K562 (cell line): ENCODE data around the gene LMAN2L. TPM values are rescaled to one million over a fixed set of nuclear protein-coding genes. Genes with fewer than 3 reads are reported as not detected.

Experiments
- ATAC-seq: fragments of 200-7000 bp; cut with Tn5 transposase; 3 replicates; pipeline ENCODE4 v1.9.1; 2020; ENCODE audit warnings: moderate library complexity
- BruUV-seq: library from RNA; stranded (reverse); fragments of 400-500 nt; replicated peaks from 2 replicates; lab custom pipeline; 2021; lab: Mats Ljungman, UMichigan
- CTCF ChIA-PET: fragments of 300-600 bp; formaldehyde crosslinking; extraction: SDS; loops from one replicate; lab custom pipeline; 2021; ENCODE audit warnings: low intra/inter-chr PET ratio; lab: Yijun Ruan, JAX
- POLR2A ChIA-PET: fragments of 300-600, 350-650 bp; sonication (Branson Sonifier 250); formaldehyde crosslinking; extraction: SDS; loops from one replicate; lab custom pipeline; 2021; ENCODE audit warnings: antibody characterized with exemption, inconsistent platforms; lab: Yijun Ruan, JAX
- DNase-seq, 4 experiments: peaks; one replicate each; pipeline versions ENCODE4 v3.0.0 to v3.0.0-alpha.2; 2011 to 2018; ENCODE audit warnings: low spot score in 3 of 4, mixed read lengths in 3 of 4; ENCODE audit errors: extremely low read depth in 1 of 4
- FAIRE-seq: peaks from 2 replicates; lab custom pipeline; 2011; peaks lifted over from hg19 to GRCh38; lab: Jason Lieb, UNC
- H2AFZ ChIP-seq: 2 replicates; pipeline ENCODE4 v1.6.0; 2011; ENCODE audit warnings: low read depth, low read length, control low read depth, inconsistent platforms
- H3K27ac ChIP-seq: fragments of 200-600 bp; 3 replicates; pipeline ENCODE4 v1.8.0; 2011; ENCODE audit warnings: low read depth, mild to moderate bottlenecking, control low read depth, inconsistent platforms, low read length, moderate library complexity, mixed read lengths; ENCODE audit errors: extremely low read depth
- H3K27me3 ChIP-seq, 2 experiments: fragments of 300-600 bp in 1 of 2; 2 replicates in 1 of 2; 3 replicates in 1 of 2; pipeline versions ENCODE4 v1.6.0 to v1.8.0; 2011; ENCODE audit warnings: inconsistent platforms in 2 of 2, low read length in 2 of 2, mild to moderate bottlenecking in 1 of 2, mixed read lengths in 1 of 2, moderate library complexity in 1 of 2; ENCODE audit not compliant: control insufficient read depth in 2 of 2, insufficient read depth in 2 of 2
- H3K36me3 ChIP-seq: fragments of 300-600 bp; 3 replicates; pipeline ENCODE4 v1.8.0; 2011; ENCODE audit warnings: mild to moderate bottlenecking, low read length, inconsistent platforms; ENCODE audit not compliant: control insufficient read depth, insufficient read depth
- H3K4me1 ChIP-seq, 2 experiments: fragments of 200-600 bp in 1 of 2; replicated peaks in 1 of 2; 2 replicates in 1 of 2; 3 replicates in 1 of 2; pipeline versions ENCODE4 v1.5.1 to v1.8.0; 2011; ENCODE audit warnings: inconsistent platforms in 2 of 2, low read length in 2 of 2, mild to moderate bottlenecking in 1 of 2, mixed read lengths in 1 of 2, moderate library complexity in 1 of 2; ENCODE audit not compliant: control insufficient read depth in 2 of 2, insufficient read depth in 2 of 2
- H3K4me2 ChIP-seq: 2 replicates; pipeline ENCODE4 v1.6.1; 2011; ENCODE audit warnings: low read length, control low read depth, inconsistent platforms, mixed read lengths; ENCODE audit not compliant: insufficient read depth
- H3K4me3 ChIP-seq: fragments of 200-600 bp; sonication (generic), shearing (Covaris generic); 2 replicates; pipeline ENCODE4 v1.5.1; 2016; ENCODE audit warnings: control low read depth, inconsistent platforms
- H3K79me2 ChIP-seq: fragments of 200-600 bp; 3 replicates; pipeline ENCODE4 v1.8.0; 2011; ENCODE audit warnings: low read length, inconsistent platforms; ENCODE audit not compliant: control insufficient read depth, insufficient read depth
- H3K9ac ChIP-seq, 2 experiments: 2 replicates each; pipeline versions ENCODE4 v1.6.0 to v1.6.1; 2011; ENCODE audit warnings: low read depth in 2 of 2, low read length in 2 of 2, control low read depth in 1 of 2, inconsistent platforms in 1 of 2, mild to moderate bottlenecking in 1 of 2, mixed read lengths in 1 of 2; ENCODE audit not compliant: insufficient read depth in 1 of 2
- H3K9me1 ChIP-seq: one replicate; pipeline ENCODE4 v1.6.0; 2011; ENCODE audit warnings: inconsistent platforms, mild to moderate bottlenecking, low read length, moderate library complexity; ENCODE audit not compliant: control insufficient read depth, insufficient read depth
- H3K9me3 ChIP-seq: replicated peaks from 2 replicates; pipeline ENCODE4 v1.5.1; 2011; ENCODE audit warnings: low read depth, low read length, inconsistent platforms; ENCODE audit not compliant: control insufficient read depth, insufficient read depth
- H4K20me1 ChIP-seq: replicated peaks from 2 replicates; pipeline ENCODE4 v1.6.1; 2011; ENCODE audit warnings: low read length, inconsistent platforms, mixed read lengths; ENCODE audit not compliant: control insufficient read depth, insufficient read depth
- BRF1 ChIP-seq: IDR thresholded peaks from 3 replicates; pipeline ENCODE4 v1.6.1; 2011; ENCODE audit warnings: borderline replicate concordance, mild to moderate bottlenecking; ENCODE audit not compliant: insufficient read length; ENCODE audit errors: extremely low read depth
- FOXP1 ChIP-seq: sonication (generic); formaldehyde crosslinking; IDR thresholded peaks from 2 replicates; pipeline ENCODE4 v1.8.0; 2022; ENCODE audit warnings: mild to moderate bottlenecking, missing genetic modification reagents
- GABPB2 ChIP-seq: fragments of 250-450 bp; sonication (Bioruptor Pico); conservative IDR thresholded peaks from 2 replicates; pipeline ENCODE4 v1.5.1; 2021; ENCODE audit warnings: mild to moderate bottlenecking
- HNRNPK ChIP-seq: fragments of 200-400 bp; formaldehyde crosslinking; IDR thresholded peaks from one replicate; pipeline ENCODE4 v1.6.1; 2018; ENCODE audit warnings: mild to moderate bottlenecking, low read depth, low read length; ENCODE audit not compliant: poor library complexity, severe bottlenecking
- MAFK ChIP-seq: IDR thresholded peaks from 2 replicates; pipeline ENCODE4 v1.6.1; 2011; ENCODE audit warnings: low read length, improper control_type of control experiment
- MECOM ChIP-seq: fragments of 250-450 bp; sonication (Bioruptor Pico); IDR thresholded peaks from 2 replicates; pipeline ENCODE4 v1.8.0; 2022; ENCODE audit warnings: inconsistent platforms
- NBN ChIP-seq: fragments of 450-650 bp; IDR thresholded peaks from 2 replicates; pipeline ENCODE4 v1.6.1; 2016; ENCODE audit warnings: low read depth, mild to moderate bottlenecking
- POLR3A ChIP-seq: IDR thresholded peaks from 2 replicates; pipeline ENCODE4 v1.6.1; 2011; ENCODE audit warnings: borderline replicate concordance, mild to moderate bottlenecking, moderate library complexity; ENCODE audit not compliant: insufficient read length, insufficient read depth; ENCODE audit errors: extremely low read depth
- RREB1 ChIP-seq: fragments of 250-450 bp; sonication (Bioruptor Pico); IDR thresholded peaks from 2 replicates; pipeline ENCODE4 v1.4.0; 2020
- USF2 ChIP-seq: sonication (generic); formaldehyde crosslinking; IDR thresholded peaks from 2 replicates; pipeline ENCODE4 v1.5.0; 2020; ENCODE audit warnings: missing genetic modification reagents
- ZEB2 ChIP-seq: fragments of 450-650 bp; IDR thresholded peaks from 2 replicates; pipeline ENCODE4 v1.6.1; 2016
- ZKSCAN3 ChIP-seq: fragments of 250-450 bp; sonication (Bioruptor Pico); IDR thresholded peaks from 2 replicates; pipeline ENCODE4 v1.4.0; 2020
- ZNF12 ChIP-seq: sonication (generic); formaldehyde crosslinking; IDR thresholded peaks from 2 replicates; pipeline ENCODE4 v1.4.0; 2020; ENCODE audit warnings: mild to moderate bottlenecking, missing genetic modification reagents
- ZNF444 ChIP-seq: fragments of 250-450 bp; sonication (Bioruptor Pico); IDR thresholded peaks from 2 replicates; pipeline ENCODE4 v1.4.0; 2020; ENCODE audit warnings: mild to moderate bottlenecking, moderate library complexity
- ZNF584 ChIP-seq: fragments of 200-800 bp; sonication (Bioruptor generic); IDR thresholded peaks from 2 replicates; pipeline ENCODE4 v1.6.1; 2016; ENCODE audit warnings: low read depth, mild to moderate bottlenecking, missing genetic modification characterization, missing compliant biosample characterization
- WGBS: fragments of 100-300 bp; shearing (Covaris generic); methylation state at CpG from one replicate; pipeline ENCODE4 v1.1.6; 2016; ENCODE audit warnings: low coverage, mixed read lengths; ENCODE audit not compliant: insufficient coverage; ENCODE audit errors: missing lambda C conversion rate; 5-methylcytosine and 5-hydroxymethylcytosine counted together
- in situ Hi-C: fragments of 300-500 bp; cut with MboI; formaldehyde crosslinking; loops from 4 replicates; pipeline ENCODE4 v1.15.0; 2018; ENCODE audit warnings: inconsistent platforms, mixed read lengths
- intact Hi-C: fragments of 100-400 bp; cut with micrococcal nuclease; formaldehyde crosslinking; loops from 2 replicates; pipeline ENCODE4 v1.14.2; 2022
- polyA plus RNA-seq, 8 experiments: library from polyadenylated mRNA; depleted of rRNA in 4 of 8; stranded (reverse) in 5 of 8; unstranded in 3 of 8; fragments of >200 nt; fragmentation: Nextera tagmentation in 2 of 8; fragmentation: Illumina TruSeq in 1 of 8; extraction: Ambion mirVana in 2 of 8; extraction: Trizol in 1 of 8; gene quantifications; 2 replicates each; pipeline versions ENCODE4 v1.2.1 to v1.2.3, GENCODE V29; 2011 to 2014; ENCODE audit warnings: inconsistent platforms in 1 of 8, missing spikeins in 1 of 8
- total RNA-seq, 7 experiments: library from RNA; depleted of rRNA in 6 of 7; stranded (reverse); fragments of >200 nt in 6 of 7; fragmentation: Illumina TruSeq in 2 of 7; extraction: Trizol in 2 of 7; gene quantifications; 2 replicates each; pipeline versions ENCODE4 v1.2.1 to v1.2.3, GENCODE V29; 2011 to 2021; ENCODE audit warnings: low replicate concordance in 1 of 7
- TF ChIP-seq, protein P1 (sequence below): fragments of 450-650 bp; IDR thresholded peaks from 2 replicates; pipeline ENCODE4 v1.7.0; 2016; ENCODE audit warnings: borderline replicate concordance

The LMAN2L gene
- total and polyA plus RNA-seq, 9 of the 15 experiments (the other 6 are each of a cell fraction or from before 2014, with no cell fraction given) = 7.2 to 37.7 (median 12.5) TPM

DNA sequence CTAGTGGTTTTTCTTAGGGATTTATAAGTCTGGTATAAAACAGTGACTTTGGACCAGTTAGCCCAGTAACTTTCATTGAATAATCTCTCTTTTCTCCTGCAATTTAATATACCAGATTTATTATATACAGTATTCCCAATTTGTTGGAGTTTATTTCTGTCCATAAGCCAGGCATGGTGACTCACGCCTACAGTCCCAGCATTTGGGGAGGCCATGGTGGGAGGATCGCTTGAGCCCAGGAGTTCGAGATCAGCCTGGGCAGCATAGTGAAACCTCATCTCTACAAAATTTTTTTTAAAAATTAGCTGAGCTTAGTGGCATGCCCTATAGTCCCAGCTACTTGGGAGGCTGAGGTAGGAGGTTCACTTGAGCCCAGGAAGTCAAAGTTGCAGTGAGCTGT, 47.5 kb upstream of the LMAN2L start:
- CTCF ChIA-PET = no interaction called here
- Histone ChIP-seq H3K9me1 (no peaks in the 10 kb centered on the region), H3K9ac (no peak overlapping the region), H3K9me3 (no peaks in the 10 kb centered on the region), H3K27me3 (no peaks in the 10 kb centered on the region), H3K27ac (no peak overlapping the region), H3K4me2 (no peak overlapping the region), H3K79me2 (no peaks in the 10 kb centered on the region), H2AFZ (no peak overlapping the region), H3K36me3 (no peaks in the 10 kb centered on the region), H4K20me1 (no peaks in the 10 kb centered on the region), H3K4me3 (no peak overlapping the region), H3K4me1 (peaks cover 0 to 11% of the 10 kb centered on the region in 2 experiments; a peak in 3 of 5 replicates)
- POLR2A ChIA-PET = interaction anchor here (0.8 to 1.1 kb wide), 3 partner anchors 8 to 50 kb away, joined by 3 read pairs; no protein-coding TSS in a partner anchor
- BruUV-seq = no TSS peak
- in situ Hi-C loops (no loop called here), intact Hi-C loops (no loop called here)
- peak; percentile 19 for FAIRE-seq
- 68% methylated on average over 3 of the region's 3 CpGs for WGBS
- DNase-seq = no peak
- ATAC-seq = no peak
- TF ChIP-seq, protein P1, sequence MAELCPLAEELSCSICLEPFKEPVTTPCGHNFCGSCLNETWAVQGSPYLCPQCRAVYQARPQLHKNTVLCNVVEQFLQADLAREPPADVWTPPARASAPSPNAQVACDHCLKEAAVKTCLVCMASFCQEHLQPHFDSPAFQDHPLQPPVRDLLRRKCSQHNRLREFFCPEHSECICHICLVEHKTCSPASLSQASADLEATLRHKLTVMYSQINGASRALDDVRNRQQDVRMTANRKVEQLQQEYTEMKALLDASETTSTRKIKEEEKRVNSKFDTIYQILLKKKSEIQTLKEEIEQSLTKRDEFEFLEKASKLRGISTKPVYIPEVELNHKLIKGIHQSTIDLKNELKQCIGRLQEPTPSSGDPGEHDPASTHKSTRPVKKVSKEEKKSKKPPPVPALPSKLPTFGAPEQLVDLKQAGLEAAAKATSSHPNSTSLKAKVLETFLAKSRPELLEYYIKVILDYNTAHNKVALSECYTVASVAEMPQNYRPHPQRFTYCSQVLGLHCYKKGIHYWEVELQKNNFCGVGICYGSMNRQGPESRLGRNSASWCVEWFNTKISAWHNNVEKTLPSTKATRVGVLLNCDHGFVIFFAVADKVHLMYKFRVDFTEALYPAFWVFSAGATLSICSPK = no peak
- TF ChIP-seq USF2 (no peak), MECOM (CRISPR knock-in tag) (no peak), FOXP1 (CRISPR knock-in tag) (no peak), HNRNPK (no peak), GABPB2 (no peak), ZEB2 (no peak), POLR3A (no peak), ZNF444 (no peak), NBN (no peak), ZNF584 (no peak), RREB1 (no peak), ZNF12 (no peak), MAFK (no peak), BRF1 (no peak), ZKSCAN3 (CRISPR knock-in tag) (no peak)
